ENCODE results near the gene CIDEB. TPM values are rescaled to one million over a fixed set of nuclear protein-coding genes. Genes with fewer than 3 reads are reported as not detected.

Gene CIDEB
- total RNA-seq, 1 donor from 2014 or later: 3.9 TPM

- DNase-seq (ENCODE audit: low read depth): no peak
- FAIRE-seq: no peak
- H3K36me3 ChIP-seq (ENCODE audit: control insufficient read depth, insufficient read depth, low read length): peaks cover 2% of the 10 kb centered on the region
- no peak for TF ChIP-seq CTCF (IDR thresholded peaks at IDR 0.05; ENCODE audit: insufficient read depth, low read length, severe bottlenecking)
- H3K4me3 ChIP-seq (ENCODE audit: low read depth, low read length): no peak overlapping the region
- H3K27me3 ChIP-seq (ENCODE audit: control insufficient read depth, insufficient read depth, low read length): no peaks in the 10 kb centered on the region
These were observed 32.8 kb upstream of the CIDEB start for GRCh38 chr14:24340606-24341005.

- no peak for TF ChIP-seq CTCF (IDR thresholded peaks at IDR 0.05; ENCODE audit: insufficient read depth, low read length, severe bottlenecking)
- Histone ChIP-seq H3K27me3 (ENCODE audit: control insufficient read depth, insufficient read depth, low read length) (no peaks in the 10 kb centered on the region), H3K36me3 (ENCODE audit: control insufficient read depth, insufficient read depth, low read length) (peaks cover 2% of the 10 kb centered on the region), H3K4me3 (ENCODE audit: low read depth, low read length) (peak within 1 kb of the TSS; percentile 48)
- no peak for FAIRE-seq
- peak; percentile 46 for DNase-seq (ENCODE audit: low read depth)
These were observed 31.7 kb upstream of the CIDEB start, which contains the start of gene RIPK3 for GRCh38 chr14:24339284-24340151. Gene RIPK3, minus strand, starts transcription at chr14:24339991. Its CDS starts 165 bp downstream, at chr14:24339826.

- Histone ChIP-seq H3K4me3 (ENCODE audit: low read depth, low read length) (no peak overlapping the region), H3K36me3 (ENCODE audit: control insufficient read depth, insufficient read depth, low read length) (peaks cover 2% of the 10 kb centered on the region), H3K27me3 (ENCODE audit: control insufficient read depth, insufficient read depth, low read length) (no peaks in the 10 kb centered on the region)
- DNase-seq (ENCODE audit: low read depth) (no peak), FAIRE-seq (no peak)
- no peak for TF ChIP-seq CTCF (IDR thresholded peaks at IDR 0.05; ENCODE audit: insufficient read depth, low read length, severe bottlenecking)
These were observed 31.1 kb upstream of the CIDEB start for GRCh38 chr14:24338843-24339242.

GRCh38 chr14:24337824-24338175 lies 30.0 kb upstream of the CIDEB start:
- no peaks in the 10 kb centered on the region for H3K27me3 ChIP-seq (ENCODE audit: control insufficient read depth, insufficient read depth, low read length)
- DNase-seq (ENCODE audit: low read depth) (no peak), FAIRE-seq (no peak)
- peaks cover 2% of the 10 kb centered on the region for H3K36me3 ChIP-seq (ENCODE audit: control insufficient read depth, insufficient read depth, low read length)
- TF ChIP-seq CTCF (IDR thresholded peaks at IDR 0.05; ENCODE audit: insufficient read depth, low read length, severe bottlenecking): no peak
- H3K4me3 ChIP-seq (ENCODE audit: low read depth, low read length): no peak overlapping the region

- DNase-seq (ENCODE audit: low read depth): no peak
- Histone ChIP-seq H3K36me3 (ENCODE audit: control insufficient read depth, insufficient read depth, low read length) (peaks cover 2% of the 10 kb centered on the region), H3K4me3 (ENCODE audit: low read depth, low read length) (no peak overlapping the region), H3K27me3 (ENCODE audit: control insufficient read depth, insufficient read depth, low read length) (no peaks in the 10 kb centered on the region)
- FAIRE-seq: peak; percentile 60
- no peak for TF ChIP-seq CTCF (IDR thresholded peaks at IDR 0.05; ENCODE audit: insufficient read depth, low read length, severe bottlenecking)
These were observed 29.5 kb upstream of the CIDEB start for GRCh38 chr14:24337144-24337823.
